Measurements from ENCODE around the gene FBN2. TPM values are rescaled to one million over a fixed set of nuclear protein-coding genes. Genes with fewer than 3 reads are reported as not detected.

FBN2 gene
- total RNA-seq, 1 donor from 2014 or later = 244 TPM

- no peak for DNase-seq (ENCODE audit: low spot score in 2 of 2, unreplicated experiment in 2 of 2)
- no peak overlapping the region for H3K27ac Mint-ChIP-seq
- H3K4me1 Mint-ChIP-seq = peaks cover 6% of the 10 kb centered on the region
- H3K4me3 Mint-ChIP-seq = no peak overlapping the region
- no peaks in the 10 kb centered on the region for H3K9me3 Mint-ChIP-seq
- TF ChIP-seq CTCF (IDR thresholded peaks at IDR 0.05; ENCODE audit: unreplicated experiment) = no peak
- peaks cover 41% of the 10 kb centered on the region for H3K36me3 Mint-ChIP-seq
- no peaks in the 10 kb centered on the region for H3K27me3 Mint-ChIP-seq (ENCODE audit: low read depth)
Observed at GRCh38 chr5:128304791-128305190, 233.3 kb downstream of the FBN2 start.

GRCh38 chr5:128304088-128304487, 234.0 kb downstream of the FBN2 start:
- no peaks in the 10 kb centered on the region for H3K9me3 Mint-ChIP-seq
- H3K27me3 Mint-ChIP-seq (ENCODE audit: low read depth) = no peaks in the 10 kb centered on the region
- no peak overlapping the region for H3K4me3 Mint-ChIP-seq
- peaks cover 6% of the 10 kb centered on the region for H3K4me1 Mint-ChIP-seq
- TF ChIP-seq CTCF (IDR thresholded peaks at IDR 0.05; ENCODE audit: unreplicated experiment) = no peak
- peaks cover 43% of the 10 kb centered on the region for H3K36me3 Mint-ChIP-seq
- H3K27ac Mint-ChIP-seq = no peak overlapping the region
- DNase-seq (ENCODE audit: low spot score in 2 of 2, unreplicated experiment in 2 of 2) = no peak

- Mint-ChIP-seq H3K27me3 (ENCODE audit: low read depth) (no peaks in the 10 kb centered on the region), H3K4me1 (peaks cover 6% of the 10 kb centered on the region), H3K9me3 (no peaks in the 10 kb centered on the region), H3K27ac (no peak overlapping the region), H3K4me3 (no peak overlapping the region), H3K36me3 (peaks cover 42% of the 10 kb centered on the region)
- DNase-seq (ENCODE audit: low spot score in 2 of 2, unreplicated experiment in 2 of 2) = no peak
- TF ChIP-seq CTCF (IDR thresholded peaks at IDR 0.05; ENCODE audit: unreplicated experiment) = no peak
Observed at GRCh38 chr5:128303593-128303992, 234.5 kb downstream of the FBN2 start.

GRCh38 chr5:128300181-128300580, 237.9 kb downstream of the FBN2 start:
- Mint-ChIP-seq H3K9me3 (peaks cover 4% of the 10 kb centered on the region), H3K27me3 (ENCODE audit: low read depth) (no peaks in the 10 kb centered on the region), H3K36me3 (peaks cover 43% of the 10 kb centered on the region), H3K4me3 (no peak overlapping the region), H3K4me1 (peaks cover 6% of the 10 kb centered on the region), H3K27ac (no peak overlapping the region)
- TF ChIP-seq CTCF (IDR thresholded peaks at IDR 0.05; ENCODE audit: unreplicated experiment) = no peak
- DNase-seq (ENCODE audit: low spot score in 2 of 2, unreplicated experiment in 2 of 2) = no peak

GRCh38 chr5:128290152-128290858, 247.7 kb downstream of the FBN2 start:
- DNase-seq (ENCODE audit: low spot score in 2 of 2, unreplicated experiment in 2 of 2) = no peak

More at GRCh38 chr5:128290152-128290858, 247.7 kb downstream of the FBN2 start:
- Mint-ChIP-seq H3K36me3 (peaks cover 50% of the 10 kb centered on the region), H3K27ac (peak overlapping the region; percentile 55), H3K4me1 (peaks cover 7% of the 10 kb centered on the region), H3K4me3 (no peak overlapping the region), H3K27me3 (ENCODE audit: low read depth) (no peaks in the 10 kb centered on the region), H3K9me3 (peaks cover 3% of the 10 kb centered on the region)
- no peak for TF ChIP-seq CTCF (IDR thresholded peaks at IDR 0.05; ENCODE audit: unreplicated experiment)
